ENCODE measurements around the gene SLC7A14.

Gene SLC7A14

GRCh38 chr3:170496026-170496867, 89.6 kb downstream of the SLC7A14 start:
- no peak for DNase-seq

GRCh38 chr3:170494766-170495165, 91.1 kb downstream of the SLC7A14 start:
- DNase-seq: no peak

- DNase-seq: no peak
These were observed 92.1 kb downstream of the SLC7A14 start for GRCh38 chr3:170493712-170494182.

- DNase-seq: no peak
These were observed 94.0 kb downstream of the SLC7A14 start for GRCh38 chr3:170491901-170492300.

GRCh38 chr3:170490828-170491560, 94.9 kb downstream of the SLC7A14 start:
- DNase-seq: no peak

GRCh38 chr3:170488802-170489201, 97.1 kb downstream of the SLC7A14 start:
- no peak for DNase-seq

- DNase-seq: no peak
These were observed 98.8 kb downstream of the SLC7A14 start for GRCh38 chr3:170487031-170487430.

GRCh38 chr3:170486398-170486797, 99.5 kb downstream of the SLC7A14 start:
- no peak for DNase-seq

GRCh38 chr3:170485696-170486095, 100.2 kb downstream of the SLC7A14 start:
- no peak for DNase-seq

GRCh38 chr3:170485294-170485693, 100.6 kb downstream of the SLC7A14 start:
- no peak for DNase-seq

GRCh38 chr3:170484869-170485268, 101.0 kb downstream of the SLC7A14 start:
- DNase-seq: no peak

GRCh38 chr3:170483485-170484262, 102.2 kb downstream of the SLC7A14 start:
- no peak for DNase-seq

GRCh38 chr3:170482199-170482598, 103.7 kb downstream of the SLC7A14 start:
- DNase-seq: no peak

GRCh38 chr3:170480111-170480510, 105.8 kb downstream of the SLC7A14 start:
- DNase-seq: no peak

GRCh38 chr3:170477395-170477794, 108.5 kb downstream of the SLC7A14 start:
- DNase-seq: no peak

GRCh38 chr3:170476291-170476690, 109.6 kb downstream of the SLC7A14 start:
- DNase-seq: no peak

GRCh38 chr3:170475092-170475685, 110.7 kb downstream of the SLC7A14 start:
- DNase-seq: no peak

GRCh38 chr3:170473358-170473757, 112.5 kb downstream of the SLC7A14 start:
- DNase-seq: no peak

GRCh38 chr3:170471149-170471548, 114.7 kb downstream of the SLC7A14 start:
- DNase-seq: no peak

GRCh38 chr3:170470063-170471016, 115.5 kb downstream of the SLC7A14 start:
- DNase-seq: no peak
